GM20431 (cell line): Measurements from ENCODE around the gene CYP2D6.
"Not testable (repeated sequence)": the region's sequence is repeated elsewhere in the genome, so short reads cannot be mapped to it uniquely, and the experiment has no call there.

Experiments
- in situ Hi-C: fragments of 300-500 bp; cut with MseI, MboI; formaldehyde crosslinking; loops from one replicate; pipeline ENCODE4 v1.15.0; 2020; ENCODE audit warnings: low sequenced_read_pairs; ENCODE audit not compliant: unreplicated experiment

The CYP2D6 gene

DNA sequence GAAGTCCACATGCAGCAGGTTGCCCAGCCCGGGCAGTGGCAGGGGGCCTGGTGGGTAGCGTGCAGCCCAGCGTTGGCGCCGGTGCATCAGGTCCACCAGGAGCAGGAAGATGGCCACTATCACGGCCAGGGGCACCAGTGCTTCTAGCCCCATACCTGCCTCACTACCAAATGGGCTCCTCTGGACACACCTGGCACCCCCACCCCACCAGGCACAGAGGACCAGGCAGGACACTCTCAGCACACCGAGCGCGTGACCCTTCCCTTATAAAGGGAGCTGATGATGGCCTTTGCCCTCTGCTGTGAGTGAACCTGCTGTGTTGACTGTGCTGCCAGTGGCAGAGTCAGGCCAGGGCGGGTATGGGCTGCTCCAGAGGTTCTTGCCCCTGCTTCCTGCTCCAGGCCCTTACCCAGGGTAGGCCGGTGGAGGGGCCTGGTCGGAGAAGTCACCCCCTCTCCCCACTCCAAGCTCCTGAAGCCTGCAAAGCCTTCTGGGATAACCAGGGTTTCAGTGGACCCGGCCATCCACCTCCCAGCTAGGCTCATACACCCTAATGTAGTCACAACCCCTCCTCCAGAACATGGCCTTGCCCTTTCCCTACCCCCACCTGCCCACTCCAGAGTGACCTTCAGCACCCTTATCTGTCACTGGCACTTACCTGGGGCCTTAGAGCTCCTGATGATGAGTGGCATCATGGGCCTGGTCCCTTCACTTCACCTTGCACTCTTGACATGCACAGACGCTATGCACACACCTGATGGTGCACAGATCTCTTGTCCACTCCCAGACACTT, at the start of gene CYP2D6:
Gene CYP2D6 (minus strand): TSS at position 172 of the 793 bp plus-strand sequence. CDS start 19 bp downstream, at position 153.
- in situ Hi-C loops = not testable (repeated sequence)

- in situ Hi-C loops = no loop called here
Observed at GRCh38 chr22:42179616-42180015, 49.0 kb upstream of the CYP2D6 start.

- in situ Hi-C loops = no loop called here
Observed at GRCh38 chr22:42178910-42179519, 48.4 kb upstream of the CYP2D6 start.

DNA sequence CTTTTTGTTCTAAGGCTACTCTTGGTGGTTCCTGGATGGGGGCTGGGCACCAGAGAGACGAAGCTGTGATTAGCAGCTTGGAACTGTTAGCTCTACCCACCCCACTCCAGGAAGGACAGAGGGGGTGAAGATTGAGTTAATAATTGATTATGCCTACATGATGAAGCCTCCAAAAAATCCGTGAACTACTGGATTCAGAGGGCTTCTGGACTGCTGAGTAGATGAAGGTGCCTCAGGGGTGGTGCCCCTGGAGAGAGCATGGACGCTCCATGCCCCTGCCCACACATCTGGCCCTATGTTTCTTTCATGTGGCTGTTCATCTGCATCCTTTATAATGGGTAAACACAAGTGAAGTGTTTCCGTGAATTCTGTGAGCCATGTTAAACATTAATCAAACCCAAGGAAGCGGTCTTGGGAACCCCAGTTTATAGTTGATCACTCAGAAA, 47.3 kb upstream of the CYP2D6 start:
- in situ Hi-C loops = no loop called here

- in situ Hi-C loops = no loop called here
Observed at GRCh38 chr22:42176255-42176915, 45.8 kb upstream of the CYP2D6 start.

GRCh38 chr22:42174062-42174461, 43.5 kb upstream of the CYP2D6 start:
- in situ Hi-C loops = no loop called here

DNA sequence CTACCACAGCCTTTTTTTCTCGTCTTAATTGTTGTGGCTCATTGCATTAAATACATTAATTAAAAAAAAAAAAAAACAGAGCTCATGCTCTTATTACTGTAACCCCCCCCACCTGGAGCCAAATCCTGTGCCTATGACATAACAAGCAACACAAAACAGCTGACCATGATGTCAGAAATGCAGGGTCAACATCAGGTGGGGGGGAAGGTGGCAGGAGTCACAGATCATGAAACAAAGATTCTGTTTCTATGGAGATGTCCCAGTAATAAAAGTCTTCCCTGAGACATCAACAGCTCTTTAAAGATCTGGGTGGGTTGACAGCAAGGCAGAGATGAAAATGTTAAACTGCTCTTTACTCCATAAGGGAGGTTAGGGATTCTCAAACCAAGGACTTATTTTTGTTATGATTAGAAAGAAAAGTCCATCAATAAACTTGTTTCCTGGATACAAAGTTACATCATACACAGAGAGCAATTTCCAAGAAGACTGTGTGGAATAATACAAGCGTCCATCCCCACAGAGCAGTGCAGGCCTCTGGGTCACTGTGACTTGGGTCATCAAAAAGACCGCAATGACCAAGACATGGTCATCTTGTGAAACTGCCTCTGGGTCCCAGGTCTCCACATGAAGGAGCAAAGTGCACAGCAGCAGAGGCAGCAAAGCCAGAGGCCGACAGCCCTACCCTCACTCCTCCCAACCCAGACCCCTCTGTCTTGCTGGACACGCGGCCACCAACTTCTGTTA, 42.7 kb upstream of the CYP2D6 start:
- in situ Hi-C loops = no loop called here

GRCh38 chr22:42172773-42173172, 42.2 kb upstream of the CYP2D6 start:
- in situ Hi-C loops = no loop called here

- in situ Hi-C loops = no loop called here
Observed at GRCh38 chr22:42171946-42172719, 41.5 kb upstream of the CYP2D6 start.

DNA sequence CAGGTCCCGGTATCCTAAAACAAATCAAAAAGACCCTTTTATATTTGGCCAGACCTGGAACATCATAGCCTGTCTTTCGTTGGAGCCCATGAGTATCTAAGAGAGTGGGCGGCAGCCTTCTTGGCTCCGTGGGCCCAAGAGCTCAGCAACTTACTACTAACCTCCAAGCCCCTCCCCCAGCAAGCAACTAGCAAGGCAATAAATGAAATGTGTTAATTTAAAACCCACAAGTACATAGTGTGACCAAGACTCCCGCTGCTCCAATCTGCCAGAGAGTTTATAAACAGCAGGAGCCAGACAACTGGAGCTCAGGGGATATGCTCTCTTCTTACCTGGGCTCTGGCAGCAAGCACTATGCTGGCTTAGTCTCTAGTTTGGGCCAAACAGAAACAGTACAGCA, 40.8 kb upstream of the CYP2D6 start:
- in situ Hi-C loops = no loop called here

DNA sequence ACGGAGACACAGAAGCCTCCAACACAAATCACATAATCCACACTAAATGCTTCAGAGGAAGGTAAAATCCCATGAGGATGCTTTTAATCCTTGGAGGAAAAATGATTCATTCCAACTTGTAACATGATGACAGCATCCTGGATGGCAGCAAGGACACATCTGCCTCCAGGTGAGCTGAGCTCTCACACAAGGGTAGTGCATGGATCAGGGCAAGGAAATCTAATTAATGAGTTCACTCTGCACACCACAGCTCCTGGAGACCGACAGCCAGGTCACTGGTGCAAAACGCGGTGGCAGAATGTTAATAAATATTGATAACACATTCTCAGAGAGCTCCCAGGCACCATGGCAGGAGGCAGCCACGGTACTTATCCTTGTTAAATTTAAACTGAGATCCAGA, 40.3 kb upstream of the CYP2D6 start:
- in situ Hi-C loops = no loop called here

DNA sequence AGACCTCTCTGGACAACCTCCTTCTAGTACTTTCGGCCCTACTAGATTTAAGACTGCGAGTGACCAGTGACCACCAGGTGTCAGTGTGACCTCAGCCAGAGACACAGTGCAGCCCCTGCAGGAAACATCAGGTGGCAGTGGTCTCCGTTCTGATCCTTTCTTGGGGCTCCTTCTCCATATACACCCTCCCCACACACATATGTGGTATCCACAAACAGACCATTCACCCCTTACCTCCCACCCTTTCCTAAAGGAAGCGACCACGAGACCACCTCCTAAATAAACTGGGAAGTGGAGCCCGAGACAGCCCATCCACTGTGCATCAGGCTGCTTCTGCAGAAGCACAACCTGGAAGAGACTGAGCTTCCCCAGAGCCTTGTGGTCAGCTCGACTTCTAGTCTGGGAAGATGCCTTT, 38.5 kb upstream of the CYP2D6 start:
- in situ Hi-C loops = loop anchor here (10.0 kb wide), 1 partner anchor 266 kb away; the partner anchor contains the start of gene NFAM1

DNA sequence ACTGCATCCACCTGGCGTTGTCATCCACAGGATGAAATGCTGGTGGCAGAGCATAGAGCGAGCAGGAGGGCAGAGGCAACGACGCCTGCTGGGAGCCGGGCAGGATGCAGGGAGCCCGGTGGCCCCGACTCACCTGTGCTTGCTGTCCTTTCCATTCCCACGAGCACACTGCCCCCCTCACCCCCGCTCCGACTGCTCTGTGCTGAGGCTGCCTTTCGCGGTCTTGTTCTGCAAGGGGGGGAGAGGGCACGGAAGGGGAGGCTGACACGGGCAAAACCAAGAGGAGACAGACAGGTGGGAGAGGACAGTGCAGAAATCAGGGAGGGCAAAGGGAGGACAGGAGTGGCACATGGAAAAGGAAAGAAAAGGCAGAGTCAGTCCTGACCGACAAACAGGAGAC, 37.9 kb upstream of the CYP2D6 start:
- in situ Hi-C loops = loop anchor here (10.0 kb wide), 1 partner anchor 266 kb away; the partner anchor contains the start of gene NFAM1

DNA sequence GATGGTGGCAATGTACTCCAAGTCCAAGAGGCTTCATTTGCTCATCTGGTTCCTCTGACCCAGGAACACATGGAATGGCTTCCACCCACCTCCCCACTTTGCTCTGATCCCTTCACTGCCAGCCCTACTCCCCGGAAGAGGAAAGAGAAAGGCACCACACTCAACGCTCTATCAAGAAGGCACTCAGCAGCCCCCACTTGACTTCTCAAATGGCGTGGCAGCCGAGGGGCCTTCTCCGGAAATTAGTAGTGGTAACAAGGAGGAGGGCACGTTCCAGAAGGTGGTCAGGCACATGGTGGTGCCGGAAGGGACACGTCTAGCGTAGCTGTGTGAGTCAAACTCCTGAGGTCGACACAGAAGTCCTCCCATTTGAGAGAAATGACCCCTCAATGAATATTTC, 36.5 kb upstream of the CYP2D6 start:
- in situ Hi-C loops = loop anchor here (10.0 kb wide), 1 partner anchor 268 kb away; the partner anchor contains the start of gene NFAM1

GRCh38 chr22:42164901-42165300, 34.3 kb upstream of the CYP2D6 start:
- in situ Hi-C loops = loop anchor here (10.0 kb wide), 1 partner anchor 270 kb away; the partner anchor contains the start of gene NFAM1

- in situ Hi-C loops = loop anchor here (10.0 kb wide), 1 partner anchor 271 kb away; the partner anchor contains the start of gene NFAM1
Observed at GRCh38 chr22:42163515-42163914, 32.9 kb upstream of the CYP2D6 start.

- in situ Hi-C loops = loop anchor here (10.0 kb wide), 1 partner anchor 272 kb away; the partner anchor contains the start of gene NFAM1
Observed at GRCh38 chr22:42162728-42163489, 32.3 kb upstream of the CYP2D6 start.
